Activated T-cell treated with anti-CD3 and anti-CD28 coated beads, Interleukin-2, amount 50 U/mL, for 4 hours (primary cell): ENCODE results near the gene PEMT. TPM values are rescaled to one million over a fixed set of nuclear protein-coding genes. Genes with fewer than 3 reads are reported as not detected.

ENCODE experiments used
- ATAC-seq, 2 donors: fragments of 200-7000 bp; cut with Tn5 transposase; one replicate each; pipeline ENCODE4 v1.10.0; 2021
- DNase-seq: peaks from one replicate; pipeline ENCODE4 v3.0.0-alpha.2; 2020
- H3K27me3 Mint-ChIP-seq: one replicate; pipeline ENCODE4 v1.8.0; 2021; ENCODE audit warnings: low read depth, mixed read lengths
- H3K36me3 Mint-ChIP-seq: one replicate; pipeline ENCODE4 v1.8.0; 2022; ENCODE audit warnings: mixed read lengths; ENCODE audit not compliant: insufficient read depth
- H3K4me1 Mint-ChIP-seq: one replicate; pipeline ENCODE4 v1.8.0; 2021; ENCODE audit warnings: low read depth, mixed read lengths
- H3K4me3 Mint-ChIP-seq: one replicate; pipeline ENCODE4 v1.8.0; 2021; ENCODE audit warnings: mild to moderate bottlenecking, moderate library complexity, mixed read lengths
- H3K9me3 Mint-ChIP-seq: one replicate; pipeline ENCODE4 v1.8.0; 2021; ENCODE audit warnings: mixed read lengths
- total RNA-seq, 3 donors: library from RNA; stranded (reverse); gene quantifications; one replicate each; pipeline ENCODE4 v1.2.1, GENCODE V29; 2021

Gene PEMT
- total RNA-seq, 3 donors from 2014 or later, result 52.5 to 53.8 (median 53.0) TPM

GRCh38 chr17:17570140-17570797, 21.2 kb downstream of the PEMT start:
- peaks cover 7% of the 10 kb centered on the region for H3K36me3 Mint-ChIP-seq
- no peaks in the 10 kb centered on the region for H3K9me3 Mint-ChIP-seq
- no peak for ATAC-seq
- no peaks in the 10 kb centered on the region for H3K27me3 Mint-ChIP-seq
- no peak for DNase-seq
- no peak overlapping the region for H3K4me3 Mint-ChIP-seq
- no peaks in the 10 kb centered on the region for H3K4me1 Mint-ChIP-seq

- H3K4me3 Mint-ChIP-seq, result no peak overlapping the region
- ATAC-seq (no peak), DNase-seq (no peak)
- peaks cover 6% of the 10 kb centered on the region for H3K36me3 Mint-ChIP-seq
- no peaks in the 10 kb centered on the region for H3K4me1 Mint-ChIP-seq
- H3K27me3 Mint-ChIP-seq, result no peaks in the 10 kb centered on the region
- no peaks in the 10 kb centered on the region for H3K9me3 Mint-ChIP-seq
Measured at GRCh38 chr17:17569691-17570090, 21.8 kb downstream of the PEMT start.

- Mint-ChIP-seq H3K4me1 (no peaks in the 10 kb centered on the region), H3K9me3 (no peaks in the 10 kb centered on the region), H3K4me3 (no peak overlapping the region), H3K27me3 (no peaks in the 10 kb centered on the region), H3K36me3 (peaks cover 5% of the 10 kb centered on the region)
- peak; percentile 49 for DNase-seq
- ATAC-seq, result no peak
Measured at GRCh38 chr17:17568772-17569195, 22.7 kb downstream of the PEMT start.

GRCh38 chr17:17567631-17568030, 23.9 kb downstream of the PEMT start:
- H3K9me3 Mint-ChIP-seq, result no peaks in the 10 kb centered on the region
- H3K4me1 Mint-ChIP-seq, result no peaks in the 10 kb centered on the region
- H3K4me3 Mint-ChIP-seq, result no peak overlapping the region
- H3K36me3 Mint-ChIP-seq, result peaks cover 3% of the 10 kb centered on the region
- ATAC-seq (no peak), DNase-seq (no peak)
- no peaks in the 10 kb centered on the region for H3K27me3 Mint-ChIP-seq

GRCh38 chr17:17566896-17567513, 24.5 kb downstream of the PEMT start:
- Mint-ChIP-seq H3K27me3 (no peaks in the 10 kb centered on the region), H3K4me3 (no peak overlapping the region), H3K4me1 (no peaks in the 10 kb centered on the region), H3K9me3 (no peaks in the 10 kb centered on the region), H3K36me3 (peaks cover 3% of the 10 kb centered on the region)
- DNase-seq, result no peak
- no peak for ATAC-seq

- Mint-ChIP-seq H3K4me3 (no peak overlapping the region), H3K36me3 (no peaks in the 10 kb centered on the region), H3K9me3 (no peaks in the 10 kb centered on the region), H3K27me3 (no peaks in the 10 kb centered on the region), H3K4me1 (no peaks in the 10 kb centered on the region)
- ATAC-seq (no peak), DNase-seq (no peak)
Measured at GRCh38 chr17:17565471-17566339, 25.8 kb downstream of the PEMT start.

- no peak overlapping the region for H3K4me3 Mint-ChIP-seq
- DNase-seq (no peak), ATAC-seq (no peak)
- H3K27me3 Mint-ChIP-seq, result no peaks in the 10 kb centered on the region
- H3K9me3 Mint-ChIP-seq, result no peaks in the 10 kb centered on the region
- H3K4me1 Mint-ChIP-seq, result no peaks in the 10 kb centered on the region
- no peaks in the 10 kb centered on the region for H3K36me3 Mint-ChIP-seq
Measured at GRCh38 chr17:17564896-17565295, 26.6 kb downstream of the PEMT start.

GRCh38 chr17:17564323-17564722, 27.2 kb downstream of the PEMT start:
- Mint-ChIP-seq H3K36me3 (no peaks in the 10 kb centered on the region), H3K27me3 (no peaks in the 10 kb centered on the region), H3K4me1 (no peaks in the 10 kb centered on the region), H3K4me3 (no peak overlapping the region), H3K9me3 (no peaks in the 10 kb centered on the region)
- ATAC-seq, result no peak
- DNase-seq, result no peak

- no peak for ATAC-seq
- Mint-ChIP-seq H3K27me3 (no peaks in the 10 kb centered on the region), H3K36me3 (no peaks in the 10 kb centered on the region), H3K4me3 (no peak overlapping the region), H3K4me1 (no peaks in the 10 kb centered on the region), H3K9me3 (no peaks in the 10 kb centered on the region)
- DNase-seq, result no peak
Measured at GRCh38 chr17:17563530-17563929, 28.0 kb downstream of the PEMT start.

- no peaks in the 10 kb centered on the region for H3K27me3 Mint-ChIP-seq
- no peaks in the 10 kb centered on the region for H3K9me3 Mint-ChIP-seq
- H3K4me1 Mint-ChIP-seq, result no peaks in the 10 kb centered on the region
- H3K36me3 Mint-ChIP-seq, result no peaks in the 10 kb centered on the region
- DNase-seq (no peak), ATAC-seq (no peak)
- H3K4me3 Mint-ChIP-seq, result no peak overlapping the region
Measured at GRCh38 chr17:17562146-17562511, 29.4 kb downstream of the PEMT start.

GRCh38 chr17:17561408-17562145, 29.9 kb downstream of the PEMT start:
- Mint-ChIP-seq H3K9me3 (no peaks in the 10 kb centered on the region), H3K36me3 (no peaks in the 10 kb centered on the region), H3K4me1 (no peaks in the 10 kb centered on the region), H3K27me3 (no peaks in the 10 kb centered on the region), H3K4me3 (no peak overlapping the region)
- DNase-seq, result no peak
- ATAC-seq, result no peak

GRCh38 chr17:17560975-17561374, 30.5 kb downstream of the PEMT start:
- DNase-seq, result no peak
- Mint-ChIP-seq H3K4me3 (no peak overlapping the region), H3K27me3 (no peaks in the 10 kb centered on the region), H3K36me3 (no peaks in the 10 kb centered on the region), H3K9me3 (no peaks in the 10 kb centered on the region), H3K4me1 (no peaks in the 10 kb centered on the region)
- no peak for ATAC-seq

GRCh38 chr17:17560167-17560566, 31.3 kb downstream of the PEMT start:
- H3K36me3 Mint-ChIP-seq, result no peaks in the 10 kb centered on the region
- DNase-seq, result no peak
- H3K4me1 Mint-ChIP-seq, result no peaks in the 10 kb centered on the region
- no peaks in the 10 kb centered on the region for H3K9me3 Mint-ChIP-seq
- ATAC-seq, result no peak
- no peaks in the 10 kb centered on the region for H3K27me3 Mint-ChIP-seq
- no peak overlapping the region for H3K4me3 Mint-ChIP-seq

GRCh38 chr17:17559164-17559563, 32.3 kb downstream of the PEMT start:
- H3K4me1 Mint-ChIP-seq, result no peaks in the 10 kb centered on the region
- H3K27me3 Mint-ChIP-seq, result no peaks in the 10 kb centered on the region
- H3K4me3 Mint-ChIP-seq, result no peak overlapping the region
- no peaks in the 10 kb centered on the region for H3K9me3 Mint-ChIP-seq
- no peaks in the 10 kb centered on the region for H3K36me3 Mint-ChIP-seq
- DNase-seq (no peak), ATAC-seq (no peak)
